K562 (cell line): ENCODE measurements around the gene LIMK1. TPM values are rescaled to one million over a fixed set of nuclear protein-coding genes. Genes with fewer than 3 reads are reported as not detected.

Source experiments
- ATF3 ChIP-seq, 2 experiments: fragments of 450-650 bp in 1 of 2; sonication (generic) in 1 of 2; formaldehyde crosslinking in 1 of 2; IDR thresholded peaks in 1 of 2; conservative IDR thresholded peaks in 1 of 2; 2 replicates each; pipeline versions ENCODE4 v1.6.1 to v1.8.1; 2016 to 2023; ENCODE audit warnings: mild to moderate bottlenecking in 2 of 2, moderate library complexity in 2 of 2, inconsistent platforms in 1 of 2, missing genetic modification reagents in 1 of 2
- CREB1 ChIP-seq, 2 experiments: sonication (generic) in 1 of 2; formaldehyde crosslinking in 1 of 2; IDR thresholded peaks; 2 replicates each; pipeline versions ENCODE4 v1.6.1 to v1.8.0; 2012 to 2022; ENCODE audit warnings: inconsistent platforms in 1 of 2, mild to moderate bottlenecking in 1 of 2, missing genetic modification reagents in 1 of 2, moderate library complexity in 1 of 2
- CXXC5 ChIP-seq: fragments of 250-450 bp; sonication (Bioruptor Pico); IDR thresholded peaks from 2 replicates; pipeline ENCODE4 v1.8.0; 2022; ENCODE audit warnings: inconsistent platforms, mild to moderate bottlenecking, moderate library complexity
- GABPB2 ChIP-seq: fragments of 250-450 bp; sonication (Bioruptor Pico); conservative IDR thresholded peaks from 2 replicates; pipeline ENCODE4 v1.5.1; 2021; ENCODE audit warnings: mild to moderate bottlenecking
- GATAD2A ChIP-seq: fragments of 450-650 bp; IDR thresholded peaks from 2 replicates; pipeline ENCODE4 v1.6.1; 2017
- KAT2B ChIP-seq: IDR thresholded peaks from one replicate; pipeline ENCODE4 v1.6.1; 2012; ENCODE audit warnings: low read depth, mild to moderate bottlenecking, control low read depth, inconsistent platforms, low read length, moderate library complexity
- PCBP1 ChIP-seq: fragments of 200-400 bp; formaldehyde crosslinking; IDR thresholded peaks from 2 replicates; pipeline ENCODE4 v1.6.1; 2018; ENCODE audit warnings: mild to moderate bottlenecking, low read depth, low read length; ENCODE audit not compliant: poor library complexity, severe bottlenecking
- RBM25 ChIP-seq: fragments of 200-400 bp; formaldehyde crosslinking; IDR thresholded peaks from 2 replicates; pipeline ENCODE4 v1.6.1; 2018; ENCODE audit warnings: low read length, low read depth, moderate library complexity; ENCODE audit not compliant: severe bottlenecking
- RUNX1 ChIP-seq: sonication (generic); IDR thresholded peaks from 2 replicates; pipeline ENCODE4 v1.6.1; 2016; ENCODE audit warnings: antibody characterized with exemption, low read depth
- SMARCA4 ChIP-seq: fragments of 450-650 bp; IDR thresholded peaks from 2 replicates; pipeline ENCODE4 v1.6.1; 2016
- SPI1 ChIP-seq: IDR thresholded peaks from 2 replicates; pipeline ENCODE4 v1.6.1; 2011; ENCODE audit warnings: low read depth, low read length, control low read depth, borderline replicate concordance
- TGIF2 ChIP-seq: sonication (generic); formaldehyde crosslinking; IDR thresholded peaks from 2 replicates; pipeline ENCODE4 v1.8.1; 2022; ENCODE audit warnings: mild to moderate bottlenecking, missing genetic modification reagents, moderate library complexity
- ZFP1 ChIP-seq: fragments of 450-650 bp; formaldehyde crosslinking; IDR thresholded peaks from 2 replicates; pipeline ENCODE4 v1.4.0; 2020; ENCODE audit warnings: mild to moderate bottlenecking, mixed read lengths
- ZNF184 ChIP-seq: sonication (generic); formaldehyde crosslinking; IDR thresholded peaks from 2 replicates; pipeline ENCODE4 v1.5.0; 2020; ENCODE audit warnings: missing genetic modification reagents
- ZNF24 ChIP-seq: fragments of 450-650 bp; IDR thresholded peaks from 2 replicates; pipeline ENCODE4 v1.6.1; 2016
- ZNF586 ChIP-seq: fragments of 450-650 bp; formaldehyde crosslinking; conservative IDR thresholded peaks from 2 replicates; pipeline ENCODE4 v1.4.0; 2020; ENCODE audit warnings: mild to moderate bottlenecking, moderate library complexity
- ZNF655 ChIP-seq: fragments of 250-450 bp; sonication (Bioruptor Pico); IDR thresholded peaks from 2 replicates; pipeline ENCODE4 v1.5.0; 2021
- polyA plus RNA-seq, 8 experiments: library from polyadenylated mRNA; depleted of rRNA in 4 of 8; stranded (reverse) in 5 of 8; unstranded in 3 of 8; fragments of >200 nt; fragmentation: Nextera tagmentation in 2 of 8; fragmentation: Illumina TruSeq in 1 of 8; extraction: Ambion mirVana in 2 of 8; extraction: Trizol in 1 of 8; gene quantifications; 2 replicates each; pipeline versions ENCODE4 v1.2.1 to v1.2.3, GENCODE V29; 2011 to 2014; ENCODE audit warnings: inconsistent platforms in 1 of 8, missing spikeins in 1 of 8
- total RNA-seq, 7 experiments: library from RNA; depleted of rRNA in 6 of 7; stranded (reverse); fragments of >200 nt in 6 of 7; fragmentation: Illumina TruSeq in 2 of 7; extraction: Trizol in 2 of 7; gene quantifications; 2 replicates each; pipeline versions ENCODE4 v1.2.1 to v1.2.3, GENCODE V29; 2011 to 2021; ENCODE audit warnings: low replicate concordance in 1 of 7
- TF ChIP-seq, protein P1 (sequence below): fragments of 450-650 bp; formaldehyde crosslinking; IDR thresholded peaks from 2 replicates; pipeline ENCODE4 v1.4.0; 2020; ENCODE audit warnings: mild to moderate bottlenecking
- TF ChIP-seq, protein P2 (sequence below): fragments of 450-650 bp; IDR thresholded peaks from 2 replicates; pipeline ENCODE4 v1.6.1; 2016; ENCODE audit warnings: antibody characterized with exemption
- TF ChIP-seq, protein P3 (sequence below): fragments of 250-450 bp; sonication (Bioruptor Pico); IDR thresholded peaks from 2 replicates; pipeline ENCODE4 v1.8.0; 2022; ENCODE audit warnings: moderate library complexity, mild to moderate bottlenecking, inconsistent platforms

LIMK1 gene
- total and polyA plus RNA-seq, 9 of the 15 experiments (the other 6 are each of a cell fraction or from before 2014, with no cell fraction given): 0.14 to 30.0 (median 15.9) TPM

- no peak for TF ChIP-seq GABPB2 (CRISPR knock-in tag)
- TF ChIP-seq ZNF184: no peak
- no peak for TF ChIP-seq ZNF586
- peak; percentile 86 for TF ChIP-seq SPI1
- no peak for TF ChIP-seq KAT2B
- 0 out of 2 replicates have a peak, but pooled peaks have one; percentile 12 for TF ChIP-seq SMARCA4
- TF ChIP-seq ZFP1 (CRISPR knock-in tag): no peak
- TF ChIP-seq ZNF655 (CRISPR knock-in tag): no peak
- TF ChIP-seq GATAD2A: no peak
- no peak for TF ChIP-seq TGIF2 (CRISPR knock-in tag)
- TF ChIP-seq, protein P1, sequence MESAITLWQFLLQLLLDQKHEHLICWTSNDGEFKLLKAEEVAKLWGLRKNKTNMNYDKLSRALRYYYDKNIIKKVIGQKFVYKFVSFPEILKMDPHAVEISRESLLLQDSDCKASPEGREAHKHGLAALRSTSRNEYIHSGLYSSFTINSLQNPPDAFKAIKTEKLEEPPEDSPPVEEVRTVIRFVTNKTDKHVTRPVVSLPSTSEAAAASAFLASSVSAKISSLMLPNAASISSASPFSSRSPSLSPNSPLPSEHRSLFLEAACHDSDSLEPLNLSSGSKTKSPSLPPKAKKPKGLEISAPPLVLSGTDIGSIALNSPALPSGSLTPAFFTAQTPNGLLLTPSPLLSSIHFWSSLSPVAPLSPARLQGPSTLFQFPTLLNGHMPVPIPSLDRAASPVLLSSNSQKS: no peak
- TF ChIP-seq, protein P2, sequence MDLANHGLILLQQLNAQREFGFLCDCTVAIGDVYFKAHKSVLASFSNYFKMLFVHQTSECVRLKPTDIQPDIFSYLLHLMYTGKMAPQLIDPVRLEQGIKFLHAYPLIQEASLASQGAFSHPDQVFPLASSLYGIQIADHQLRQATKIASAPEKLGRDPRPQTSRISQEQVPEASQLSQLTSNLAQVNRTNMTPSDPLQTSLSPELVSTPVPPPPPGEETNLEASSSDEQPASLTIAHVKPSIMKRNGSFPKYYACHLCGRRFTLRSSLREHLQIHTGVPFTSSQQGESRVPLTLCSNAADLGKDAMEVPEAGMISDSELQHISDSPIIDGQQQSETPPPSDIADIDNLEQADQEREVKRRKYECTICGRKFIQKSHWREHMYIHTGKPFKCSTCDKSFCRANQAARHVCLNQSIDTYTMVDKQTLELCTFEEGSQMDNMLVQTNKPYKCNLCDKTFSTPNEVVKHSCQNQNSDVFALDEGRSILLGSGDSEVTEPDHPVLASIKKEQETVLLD: 0 out of 2 replicates have a peak, but pooled peaks have one; percentile 18
- peak; percentile 91 for TF ChIP-seq ATF3 (IDR thresholded peaks at IDR 0.05)
- TF ChIP-seq ATF3 (CRISPR knock-in tag; conservative IDR thresholded peaks at IDR 0.05): no peak
- TF ChIP-seq RUNX1: no peak
- TF ChIP-seq, protein P3, sequence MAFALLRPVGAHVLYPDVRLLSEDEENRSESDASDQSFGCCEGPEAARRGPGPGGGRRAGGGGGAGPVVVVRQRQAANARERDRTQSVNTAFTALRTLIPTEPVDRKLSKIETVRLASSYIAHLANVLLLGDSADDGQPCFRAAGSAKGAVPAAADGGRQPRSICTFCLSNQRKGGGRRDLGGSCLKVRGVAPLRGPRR: no peak
- no peak for TF ChIP-seq RBM25
- peak; percentile 13; the same call in 1 of the 2 replicates for TF ChIP-seq CREB1 (IDR thresholded peaks at IDR 0.05)
- no peak for TF ChIP-seq CREB1 (CRISPR knock-in tag; IDR thresholded peaks at IDR 0.05)
- no peak for TF ChIP-seq PCBP1
- TF ChIP-seq ZNF24: no peak
- no peak for TF ChIP-seq CXXC5 (CRISPR knock-in tag)
Observed at GRCh38 chr7:74094224-74095101, 10.9 kb downstream of the LIMK1 start (continued).
